Peyer's patch (tissue), 4 donors: Measurements from ENCODE around the gene MAX. TPM values are rescaled to one million over a fixed set of nuclear protein-coding genes. Genes with fewer than 3 reads are reported as not detected.

ENCODE experiments used
- DNase-seq, 3 donors: peaks; one replicate each; pipeline ENCODE4 v3.0.0-alpha.2; 2017 to 2019
- H3K27ac ChIP-seq, 4 donors: fragments of 200-600 bp; sonication (generic); one replicate each; pipeline ENCODE4 v1.5.1; 2016 to 2019
- H3K27me3 ChIP-seq, 2 donors: fragments of 200-600 bp; sonication (generic); one replicate each; pipeline ENCODE4 v1.5.1; 2019
- H3K36me3 ChIP-seq, 3 donors: fragments of 200-600 bp; sonication (generic); one replicate each; pipeline ENCODE4 v1.5.1; 2016 to 2019
- H3K4me1 ChIP-seq, 4 donors: fragments of 200-600 bp; sonication (generic); one replicate each; pipeline ENCODE4 v1.5.1; 2016 to 2019
- H3K4me3 ChIP-seq, 4 donors: fragments of 200-600 bp; sonication (generic); 1 replicate in 3 of 4; 2 replicates in 1 of 4; pipeline ENCODE4 v1.5.1; 2016 to 2019; ENCODE audit warnings: mild to moderate bottlenecking in 1 of 4
- H3K9me3 ChIP-seq, 4 donors: fragments of 200-600 bp; sonication (generic); one replicate each; pipeline ENCODE4 v1.5.1; 2016 to 2019; ENCODE audit warnings: mild to moderate bottlenecking in 1 of 4
- CTCF ChIP-seq, 6 experiments: fragments of 450-650 bp in 4 of 6; fragments of 200-600 bp in 2 of 6; sonication (generic) in 1 of 6; IDR thresholded peaks; one replicate each; pipeline ENCODE4 v1.5.1; 2017 to 2019; ENCODE audit warnings: antibody characterized with exemption in 6 of 6, mild to moderate bottlenecking in 3 of 6, moderate library complexity in 1 of 6
- POLR2A ChIP-seq, 2 donors: fragments of 450-650 bp; IDR thresholded peaks; one replicate each; pipeline ENCODE4 v1.5.1; 2017; ENCODE audit warnings: antibody characterized with exemption in 2 of 2, mild to moderate bottlenecking in 2 of 2, moderate library complexity in 2 of 2
- total RNA-seq, 4 donors: library from RNA; depleted of rRNA; stranded (reverse); fragments of >200 nt; gene quantifications; one replicate each; pipeline ENCODE4 v1.1.0, GENCODE V29; 2016

The MAX gene
- total RNA-seq, 4 donors from 2014 or later = 52.8 to 86.8 (median 74.2) TPM

GRCh38 chr14:65044596-65044959 lies 57.7 kb downstream of the MAX start:
- H3K27ac ChIP-seq = no peak overlapping the region

GRCh38 chr14:65043893-65044595 lies 58.3 kb downstream of the MAX start:
- Histone ChIP-seq H3K27ac (no peak overlapping the region), H3K9me3 (no peaks in the 10 kb centered on the region), H3K36me3 (peaks cover 0 to 20% (median 0%) of the 10 kb centered on the region in 3 donors), H3K4me3 (no peak overlapping the region), H3K27me3 (no peaks in the 10 kb centered on the region), H3K4me1 (no peaks in the 10 kb centered on the region)
- DNase-seq = no peak
- no peak for TF ChIP-seq POLR2A (IDR thresholded peaks at IDR 0.05)
- no peak for TF ChIP-seq CTCF (IDR thresholded peaks at IDR 0.05)

More at GRCh38 chr14:65044596-65044959, 57.7 kb downstream of the MAX start:
- H3K9me3 ChIP-seq = no peaks in the 10 kb centered on the region
- no peaks in the 10 kb centered on the region for H3K27me3 ChIP-seq
- H3K4me3 ChIP-seq = no peak overlapping the region
- no peak for DNase-seq
- H3K4me1 ChIP-seq = no peaks in the 10 kb centered on the region
- TF ChIP-seq CTCF (IDR thresholded peaks at IDR 0.05) = no peak
- no peak for TF ChIP-seq POLR2A (IDR thresholded peaks at IDR 0.05)
- H3K36me3 ChIP-seq = peaks cover 0 to 20% (median 0%) of the 10 kb centered on the region in 3 donors

GRCh38 chr14:65042731-65043372 lies 59.5 kb downstream of the MAX start:
- no peaks in the 10 kb centered on the region for H3K4me1 ChIP-seq
- peaks cover 0 to 20% (median 0%) of the 10 kb centered on the region in 3 donors for H3K36me3 ChIP-seq
- H3K27me3 ChIP-seq = no peaks in the 10 kb centered on the region
- TF ChIP-seq POLR2A (IDR thresholded peaks at IDR 0.05) (no peak), CTCF (IDR thresholded peaks at IDR 0.05) (no peak)
- H3K27ac ChIP-seq = no peak overlapping the region
- no peak overlapping the region for H3K4me3 ChIP-seq
- no peak for DNase-seq
- H3K9me3 ChIP-seq = no peaks in the 10 kb centered on the region

- H3K27ac ChIP-seq = no peak overlapping the region
- H3K4me3 ChIP-seq = no peak overlapping the region
- no peak for DNase-seq
- peaks cover 0 to 20% (median 0%) of the 10 kb centered on the region in 3 donors for H3K36me3 ChIP-seq
- no peaks in the 10 kb centered on the region for H3K4me1 ChIP-seq
- TF ChIP-seq POLR2A (IDR thresholded peaks at IDR 0.05) (no peak), CTCF (IDR thresholded peaks at IDR 0.05) (no peak)
- no peaks in the 10 kb centered on the region for H3K27me3 ChIP-seq
- H3K9me3 ChIP-seq = no peaks in the 10 kb centered on the region
Measured at GRCh38 chr14:65042296-65042695, 60.0 kb downstream of the MAX start.

- H3K9me3 ChIP-seq = no peaks in the 10 kb centered on the region
- no peak overlapping the region for H3K4me3 ChIP-seq
- TF ChIP-seq CTCF (IDR thresholded peaks at IDR 0.05) = no peak
- TF ChIP-seq POLR2A (IDR thresholded peaks at IDR 0.05) = no peak
- H3K4me1 ChIP-seq = no peaks in the 10 kb centered on the region
- H3K27me3 ChIP-seq = no peaks in the 10 kb centered on the region
- H3K36me3 ChIP-seq = peaks cover 0 to 20% (median 0%) of the 10 kb centered on the region in 3 donors
- no peak for DNase-seq
- no peak overlapping the region for H3K27ac ChIP-seq
Measured at GRCh38 chr14:65041434-65041915, 60.8 kb downstream of the MAX start.
